ENCODE measurements around the gene PIP5K1A.

PIP5K1A gene

DNA sequence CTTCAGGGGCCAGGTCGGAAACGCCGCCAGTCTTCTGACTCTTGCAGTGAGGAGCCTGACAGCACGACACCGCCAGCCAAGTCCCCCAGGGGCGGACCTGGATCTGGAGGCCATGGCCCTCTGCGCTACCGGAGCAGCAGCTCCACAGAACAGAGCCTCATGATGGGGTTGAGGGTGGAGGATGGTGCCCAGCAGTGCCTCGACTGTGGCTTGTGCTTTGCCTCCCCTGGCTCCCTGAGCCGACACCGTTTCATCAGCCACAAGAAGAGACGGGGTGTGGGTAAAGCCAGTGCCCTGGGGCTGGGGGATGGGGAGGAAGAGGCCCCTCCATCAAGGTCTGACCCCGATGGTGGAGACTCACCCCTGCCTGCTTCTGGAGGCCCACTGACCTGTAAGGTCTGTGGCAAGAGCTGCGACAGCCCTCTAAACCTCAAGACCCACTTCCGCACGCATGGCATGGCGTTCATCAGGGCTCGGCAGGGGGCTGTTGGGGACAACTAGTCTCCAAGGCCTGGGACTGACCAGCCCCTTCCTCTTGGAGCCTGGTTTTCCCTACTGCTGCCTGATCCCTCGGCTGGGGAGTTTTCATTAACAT, 92.5 kb downstream of the PIP5K1A start:
- DNase-seq: no peak

DNA sequence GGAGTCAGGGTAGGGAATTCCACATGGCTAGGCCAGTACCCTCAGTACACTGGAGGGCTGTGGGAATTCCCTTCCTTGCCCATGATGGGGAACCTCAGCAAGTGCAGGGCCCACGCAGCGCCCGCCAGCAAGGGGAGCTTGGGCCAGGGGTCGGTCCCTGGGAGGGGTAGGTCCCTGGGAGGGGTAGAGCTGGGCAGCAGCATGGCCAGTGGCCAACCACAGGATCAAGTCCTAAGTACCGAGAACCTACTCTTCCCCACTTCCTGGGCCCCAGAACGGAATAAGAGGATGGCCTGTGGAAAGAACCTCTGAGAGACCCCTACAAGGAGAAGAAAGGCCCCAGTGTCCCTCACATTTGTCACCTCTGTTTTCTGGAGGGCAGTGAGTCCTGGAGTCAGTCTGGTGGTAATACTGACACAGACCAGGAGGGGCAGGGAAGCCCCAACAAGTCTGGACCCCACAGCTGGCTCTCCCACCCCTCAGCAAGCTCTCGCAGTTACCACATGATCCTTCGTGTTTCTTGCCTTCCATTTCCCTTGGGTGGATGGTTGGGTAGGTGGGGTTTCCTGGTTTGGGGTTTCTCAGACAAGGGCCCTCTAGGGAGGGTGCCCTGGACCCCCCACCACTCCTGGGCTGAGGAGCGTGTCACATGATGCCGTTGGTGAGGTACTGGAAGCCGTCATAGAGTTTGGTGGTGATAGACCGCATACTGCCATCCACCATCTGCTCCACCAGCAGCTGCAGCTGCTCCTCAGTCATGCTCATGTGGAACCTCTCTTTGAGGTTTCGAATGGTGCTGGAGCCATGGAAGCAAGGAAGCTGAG, 94.1 kb downstream of the PIP5K1A start:
- no peak for DNase-seq

DNA sequence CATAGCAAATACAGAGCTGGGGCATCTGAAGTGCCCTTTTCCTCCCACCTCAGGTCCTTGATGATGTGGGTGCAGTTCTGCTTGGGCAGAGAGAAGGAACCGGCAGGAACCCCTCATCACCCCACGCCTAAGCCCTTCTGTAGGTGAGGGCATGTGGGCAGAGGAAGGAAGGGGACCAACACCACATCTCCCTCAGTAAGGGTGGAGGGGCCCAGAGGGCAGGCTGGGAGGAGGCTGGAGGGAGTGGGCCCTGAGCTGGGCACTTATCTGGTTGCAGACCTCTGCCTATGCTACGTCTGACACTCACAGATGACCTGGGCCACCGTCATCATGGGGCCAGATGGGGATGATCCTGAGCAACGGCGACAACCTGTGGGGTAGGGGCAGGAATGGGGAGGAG, 94.7 kb downstream of the PIP5K1A start:
- no peak for DNase-seq

DNA sequence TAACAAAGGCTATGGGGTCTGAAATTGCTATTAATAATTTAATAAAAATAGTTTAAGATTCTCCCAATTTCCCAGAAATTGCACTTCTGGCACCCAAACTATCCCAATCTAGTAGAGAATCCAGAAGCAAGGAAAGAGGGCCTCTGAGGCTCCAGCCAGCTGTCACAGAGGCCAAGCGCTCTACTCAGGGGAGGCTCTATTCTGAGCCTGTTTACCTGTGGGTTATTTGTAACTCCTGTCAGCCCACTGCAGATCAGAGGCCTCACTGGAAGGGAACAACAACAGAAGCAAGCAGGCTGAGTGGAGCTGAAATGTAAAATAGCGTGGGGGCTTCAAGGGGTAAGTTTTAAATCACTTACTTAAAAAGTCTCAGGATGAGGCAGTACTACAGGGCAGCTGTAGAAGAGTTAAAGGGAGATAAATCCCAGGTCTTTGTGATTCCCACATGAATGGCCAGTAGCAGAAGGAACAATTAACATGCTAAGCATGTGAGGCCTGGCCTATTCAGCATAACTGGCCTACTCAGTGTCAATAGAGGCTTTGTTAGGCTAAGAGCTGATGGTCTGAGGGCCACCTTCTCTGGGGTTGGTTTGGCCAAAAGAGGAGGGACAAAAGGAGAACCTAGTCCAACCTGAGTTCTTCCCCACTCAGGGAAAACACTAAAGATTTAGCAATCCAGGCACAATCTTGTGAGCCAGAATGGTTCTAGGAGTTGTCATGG, 96.5 kb downstream of the PIP5K1A start:
- DNase-seq: no peak
